Fibroblast of the aortic adventitia (primary cell): ENCODE results near the gene PLXNC1. TPM values are rescaled to one million over a fixed set of nuclear protein-coding genes. Genes with fewer than 3 reads are reported as not detected.

ENCODE experiments used
- DNase-seq: peaks from one replicate; pipeline ENCODE4 v3.0.0-alpha.2; 2010; ENCODE audit warnings: low read depth
- H3K4me3 ChIP-seq: 2 replicates; pipeline ENCODE4 v1.5.1; 2011; ENCODE audit warnings: low read depth, mild to moderate bottlenecking, control low read depth, low read length, moderate library complexity
- CTCF ChIP-seq: IDR thresholded peaks from 2 replicates; pipeline ENCODE4 v1.5.1; 2011; ENCODE audit warnings: mild to moderate bottlenecking, low read length, control low read depth, inconsistent platforms; ENCODE audit not compliant: insufficient read depth
- total RNA-seq: library from RNA; depleted of rRNA; stranded (reverse); fragments of >200 nt; gene quantifications from 2 replicates; pipeline ENCODE4 v1.2.3, GENCODE V29; 2012; ENCODE audit warnings: low replicate concordance

PLXNC1 gene
- total RNA-seq, 1 donor = 4.3 TPM

DNA sequence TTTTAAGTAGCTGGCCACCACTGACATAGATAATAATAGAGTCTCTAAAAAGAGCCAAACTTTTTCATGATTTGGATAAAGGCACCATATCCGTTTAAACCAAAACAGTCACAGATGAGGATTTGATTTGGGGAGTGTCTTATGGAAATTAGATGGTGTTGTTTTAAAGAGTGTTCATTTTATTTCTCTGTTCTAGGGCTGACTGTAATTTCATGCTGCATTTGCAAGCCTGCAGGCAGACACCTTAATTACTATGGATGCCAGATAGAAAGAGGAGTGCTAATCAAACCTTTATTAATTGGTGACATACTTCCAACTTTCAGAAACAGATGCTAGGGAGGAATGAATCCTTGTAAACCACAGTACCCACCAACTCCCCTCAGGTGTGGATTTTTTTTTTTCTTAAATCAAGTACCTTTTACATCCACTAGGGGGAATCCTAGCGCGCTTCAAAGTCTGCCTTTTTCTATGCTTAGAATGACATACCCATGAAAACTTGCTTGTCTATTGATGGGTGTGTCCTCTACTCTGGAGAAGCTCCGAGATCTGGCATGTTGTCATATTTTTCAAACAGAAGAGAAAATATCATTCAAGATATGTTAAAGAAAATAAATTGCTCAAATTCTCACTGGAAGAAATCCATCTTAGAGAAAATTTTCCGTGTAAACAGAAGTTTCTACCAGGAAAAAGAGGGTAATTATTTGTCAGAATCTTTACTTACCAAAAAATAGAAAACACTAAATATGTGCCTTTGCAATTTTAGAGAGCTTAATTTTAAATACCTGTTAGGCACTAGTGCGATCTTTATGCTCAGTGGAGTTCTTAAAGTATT, 14.2 kb upstream of the PLXNC1 start:
- TF ChIP-seq CTCF = peak; percentile 71
- no peak overlapping the region for H3K4me3 ChIP-seq
- DNase-seq = peak; percentile 75

DNA sequence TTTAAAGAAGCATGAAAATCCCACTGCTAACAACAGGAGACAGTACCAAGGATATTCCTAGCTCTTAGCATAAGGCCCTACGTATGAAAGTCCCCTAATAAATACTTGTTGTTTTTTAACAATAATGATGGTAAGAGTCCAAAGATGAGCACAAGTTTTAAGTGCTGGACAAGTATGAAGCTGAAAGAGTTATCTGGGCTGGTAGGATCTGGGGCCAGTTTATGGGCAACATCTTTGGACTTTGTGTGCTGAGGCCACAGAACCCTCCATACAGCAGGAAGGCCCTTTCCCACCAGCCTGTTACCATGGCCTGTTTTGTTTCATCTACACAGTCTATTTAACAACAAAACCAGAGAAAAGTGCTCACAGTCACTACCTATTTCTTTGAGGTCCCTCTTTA, 12.5 kb upstream of the PLXNC1 start:
- DNase-seq = no peak
- TF ChIP-seq CTCF = no peak
- no peak overlapping the region for H3K4me3 ChIP-seq

GRCh38 chr12:94139816-94140215, 8.6 kb upstream of the PLXNC1 start:
- no peak overlapping the region for H3K4me3 ChIP-seq
- no peak for DNase-seq
- TF ChIP-seq CTCF = no peak

DNA sequence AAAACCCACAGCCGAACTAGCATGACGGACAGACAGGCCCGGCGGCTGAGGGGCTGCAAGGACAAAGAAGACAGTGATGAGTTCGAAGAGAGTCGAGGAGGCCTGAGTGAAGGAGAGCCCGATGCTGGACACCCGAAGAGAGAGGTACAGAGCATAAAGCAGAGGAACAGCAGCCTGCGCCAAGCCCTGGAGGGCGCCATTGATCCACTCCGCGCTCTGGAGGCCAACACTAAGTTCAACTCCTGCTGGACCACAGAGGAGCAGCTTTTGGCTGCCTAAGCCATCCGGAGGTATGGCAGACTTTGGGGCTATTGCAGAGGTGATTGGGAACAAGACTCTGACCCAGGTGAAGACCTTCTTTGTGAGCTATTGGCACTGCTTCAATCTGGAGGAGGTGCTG, 7.8 kb upstream of the PLXNC1 start:
- no peak overlapping the region for H3K4me3 ChIP-seq
- no peak for TF ChIP-seq CTCF
- no peak for DNase-seq

- no peak for DNase-seq
- no peak for TF ChIP-seq CTCF
- H3K4me3 ChIP-seq = no peak overlapping the region
These were observed 7.2 kb upstream of the PLXNC1 start for GRCh38 chr12:94141004-94141764.

DNA sequence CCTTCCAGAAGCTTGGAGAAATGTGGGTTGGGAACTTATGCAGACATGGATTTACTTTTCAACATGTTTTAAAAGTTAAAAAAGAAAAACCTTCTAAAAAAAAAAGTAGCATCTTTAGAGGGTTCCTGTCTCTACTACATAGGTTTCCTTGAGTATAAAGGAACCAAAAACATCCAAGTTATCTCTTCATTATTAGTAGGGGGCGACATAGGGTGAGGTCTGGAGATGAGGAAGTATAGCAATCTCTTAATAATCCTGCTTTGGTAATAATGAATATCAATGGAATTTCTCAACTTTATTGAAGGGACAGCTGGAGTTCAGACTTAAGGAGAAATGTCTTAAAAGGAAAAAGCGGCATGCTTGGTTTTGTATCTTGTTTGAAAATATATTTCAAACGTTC, 6.5 kb upstream of the PLXNC1 start:
- no peak for TF ChIP-seq CTCF
- DNase-seq = no peak
- no peak overlapping the region for H3K4me3 ChIP-seq
